Jurkat, Clone E6-1 (cell line): ENCODE data around the gene TWNK.

Experiments used
- DNase-seq: peaks from one replicate; pipeline ENCODE4 v3.0.0-alpha.2; 2011; ENCODE audit warnings: low read depth, low spot score
- H3K4me3 ChIP-seq: 2 replicates; pipeline ENCODE4 v1.5.1; 2011; ENCODE audit warnings: mild to moderate bottlenecking, low read length, control low read depth, moderate library complexity

Gene TWNK

GRCh38 chr10:101007099-101007711, 19.9 kb downstream of the TWNK start:
- no peak for DNase-seq
- H3K4me3 ChIP-seq: no peak overlapping the region

DNA sequence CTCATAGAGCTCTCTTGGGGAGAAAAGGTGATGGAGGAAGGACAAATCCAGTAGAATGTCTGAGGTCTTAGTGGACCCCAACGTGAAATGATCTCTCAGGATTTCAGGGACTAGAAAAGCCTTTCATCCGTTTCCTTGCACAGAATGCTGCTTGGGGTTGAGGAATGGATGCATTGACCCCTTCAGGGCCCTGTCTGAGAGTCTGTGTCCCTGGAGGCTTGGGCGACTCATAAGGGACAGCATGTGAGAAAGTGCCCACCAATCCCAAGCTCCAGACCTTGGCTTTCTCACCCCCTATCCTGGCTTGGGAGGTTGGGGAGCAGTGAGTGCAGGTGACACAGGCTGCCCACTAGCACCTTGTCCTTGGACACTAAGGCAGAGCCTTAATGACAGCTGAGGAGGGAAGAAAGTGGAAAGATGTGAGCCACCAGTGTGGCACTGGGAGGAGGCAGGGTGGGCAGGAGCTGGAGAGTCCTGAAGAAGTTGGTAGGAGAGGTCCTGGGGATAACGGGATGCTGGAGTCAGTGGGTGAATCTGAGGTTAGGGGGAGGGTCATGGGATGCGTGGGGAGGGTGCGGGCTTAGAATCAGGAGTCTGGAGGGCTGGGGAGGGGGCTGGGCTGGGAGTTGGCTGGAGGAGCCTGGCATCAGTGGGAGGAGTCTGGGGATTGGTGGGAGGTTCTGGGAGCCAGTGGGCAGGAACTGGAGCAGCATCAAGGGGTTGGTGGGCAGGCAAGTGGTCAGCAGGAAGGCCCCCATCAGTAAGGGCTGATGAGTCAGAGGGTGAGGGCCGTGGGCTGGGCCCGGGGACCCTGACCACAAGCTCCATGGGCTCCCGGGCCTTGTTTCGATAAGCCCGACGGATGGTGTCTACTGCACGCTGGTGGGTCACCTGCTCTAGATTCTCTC, 20.8 kb downstream of the TWNK start:
- no peak overlapping the region for H3K4me3 ChIP-seq
- no peak for DNase-seq

- H3K4me3 ChIP-seq: no peak overlapping the region
- no peak for DNase-seq
Measured at GRCh38 chr10:101008823-101009423, 21.6 kb downstream of the TWNK start.

- no peak overlapping the region for H3K4me3 ChIP-seq
- DNase-seq: no peak
Measured at GRCh38 chr10:101010329-101010728, 23.0 kb downstream of the TWNK start.

DNA sequence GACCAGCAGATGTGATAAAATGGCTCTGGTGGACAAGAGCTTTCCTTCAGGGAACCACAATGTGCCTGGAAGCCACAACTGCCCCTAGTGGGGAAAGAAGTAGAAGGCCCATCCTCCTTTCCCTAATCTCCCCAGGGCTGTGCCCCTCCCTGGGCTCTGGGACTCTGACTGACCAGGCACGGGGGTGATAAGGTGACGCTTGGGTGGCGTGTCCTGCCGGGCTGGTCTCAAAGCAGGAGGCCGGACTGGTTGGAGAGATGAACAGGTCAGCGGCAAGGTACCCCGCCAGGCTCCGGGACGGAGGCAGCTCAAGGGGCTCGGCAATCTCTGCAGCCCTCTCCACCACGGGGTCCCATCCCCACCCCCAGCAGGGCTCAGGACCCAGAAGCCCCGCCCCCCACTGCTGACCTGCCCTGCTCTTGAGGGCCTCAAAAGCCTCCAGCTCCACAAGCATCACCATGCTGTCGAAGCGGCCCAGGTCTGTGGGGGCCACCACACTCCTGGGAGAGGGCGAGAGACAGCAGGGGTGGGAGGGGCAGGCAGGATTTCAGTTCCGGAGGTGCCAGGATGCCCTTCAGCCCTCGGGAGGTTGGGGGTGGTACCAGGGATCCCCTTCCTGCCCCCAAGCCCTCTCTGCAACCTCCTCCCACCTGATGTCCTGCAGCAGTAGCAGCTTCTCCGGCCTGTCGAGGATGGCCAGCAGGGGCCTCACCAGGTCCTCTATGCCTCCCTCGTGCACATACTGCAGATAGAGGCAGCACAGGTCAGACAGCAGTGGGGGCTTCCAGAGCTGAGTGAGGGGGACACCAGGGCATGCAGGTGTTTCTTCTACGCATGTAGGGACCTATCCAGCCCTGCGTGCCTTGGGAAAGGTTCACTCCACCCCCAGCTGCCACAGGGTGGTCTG, 24.4 kb downstream of the TWNK start:
- H3K4me3 ChIP-seq: no peak overlapping the region
- no peak for DNase-seq

DNA sequence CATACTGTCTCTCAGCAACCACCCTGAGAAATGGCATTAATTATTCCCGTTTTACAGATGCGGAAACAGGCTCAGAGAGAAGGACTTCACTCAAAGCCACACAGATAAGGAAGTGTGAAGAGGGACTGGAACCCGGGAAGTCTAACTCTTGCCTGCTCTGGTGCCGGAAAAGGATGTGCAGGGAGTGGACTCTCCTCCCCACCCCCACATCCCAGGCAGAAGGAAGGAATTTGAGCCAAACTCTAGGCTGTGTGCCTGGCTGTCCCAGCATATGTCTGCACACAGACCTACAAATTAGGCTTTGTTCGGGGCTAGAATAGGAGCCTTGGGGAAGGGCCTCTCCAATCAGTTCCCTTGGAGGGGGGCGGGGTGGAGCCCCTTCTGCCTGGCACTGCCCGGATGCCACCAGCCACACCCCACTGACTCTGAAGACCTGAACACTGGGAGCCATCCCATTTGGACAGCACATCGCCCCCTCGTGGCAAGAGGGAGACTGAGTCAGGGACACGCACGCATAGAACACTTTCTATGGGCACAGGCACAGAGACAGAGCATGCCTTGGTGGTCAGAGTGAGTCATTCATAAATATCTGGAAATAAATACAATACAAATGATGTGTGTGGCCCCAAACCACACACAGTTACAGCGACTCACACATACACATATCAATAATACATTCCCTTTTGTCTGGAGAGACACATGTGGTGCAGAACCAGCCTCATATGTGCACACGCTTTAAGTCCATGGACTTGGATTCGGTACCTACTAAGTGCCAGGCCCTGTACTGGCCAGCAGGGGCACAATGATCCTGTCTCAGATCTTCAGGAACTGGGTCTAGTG, 25.4 kb downstream of the TWNK start:
- DNase-seq: peak; percentile 67
- no peak overlapping the region for H3K4me3 ChIP-seq

DNA sequence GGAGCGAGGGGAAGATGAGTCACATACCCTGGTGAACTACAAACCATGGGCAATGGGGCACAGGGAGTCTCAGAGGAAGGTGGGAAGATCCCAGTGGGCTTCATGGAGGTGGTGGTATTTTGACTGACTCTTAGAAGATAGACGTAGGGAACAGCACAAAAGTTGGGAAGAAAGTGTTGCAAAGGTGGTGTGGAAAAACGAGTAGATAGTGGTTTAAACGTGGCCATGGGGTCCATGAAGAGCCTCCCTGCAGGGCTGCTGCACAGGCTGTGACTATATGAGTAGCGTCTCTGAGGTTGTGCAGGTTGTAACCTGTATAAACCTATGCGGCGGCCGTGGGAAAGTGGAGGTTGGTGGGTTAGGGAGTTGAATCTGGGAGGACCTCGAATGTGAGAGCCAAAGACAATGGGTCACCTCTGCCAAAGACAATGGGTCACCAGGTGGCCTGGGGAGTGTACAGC, 26.1 kb downstream of the TWNK start:
- no peak overlapping the region for H3K4me3 ChIP-seq
- DNase-seq: no peak

DNA sequence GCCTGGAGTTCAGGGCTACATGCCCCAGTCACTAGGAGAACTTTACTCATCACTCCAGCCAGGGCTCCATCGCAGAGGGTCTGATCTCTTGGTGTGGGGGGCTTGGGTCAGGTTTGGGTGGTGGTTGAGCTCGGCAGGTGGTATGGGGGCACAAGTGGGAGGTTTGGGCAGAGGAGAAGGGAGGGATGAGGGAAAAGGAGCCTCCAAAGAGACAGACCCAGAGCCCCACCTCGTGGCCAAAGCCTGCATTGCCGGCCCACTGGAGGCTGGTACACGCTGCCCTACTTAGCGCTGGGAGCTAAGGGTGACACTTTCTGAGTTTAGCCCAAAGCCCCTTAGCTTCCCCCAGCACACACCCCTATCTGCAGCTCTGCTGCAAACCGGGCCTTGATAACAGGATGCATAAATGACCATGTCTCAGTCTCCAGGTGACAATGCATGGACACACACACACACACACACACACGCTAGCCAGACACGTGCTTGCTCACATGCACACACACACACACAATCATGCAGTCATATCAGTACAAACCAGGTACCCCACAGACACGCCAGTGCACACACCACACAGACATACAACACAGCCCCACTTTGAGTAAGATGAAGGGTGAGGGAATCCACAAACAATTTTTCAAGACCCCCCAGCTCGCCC, 27.0 kb downstream of the TWNK start:
- no peak overlapping the region for H3K4me3 ChIP-seq
- peak; percentile 23 for DNase-seq

GRCh38 chr10:101014966-101015581, 27.7 kb downstream of the TWNK start:
- no peak for DNase-seq

GRCh38 chr10:101015582-101015973, 28.2 kb downstream of the TWNK start:
- H3K4me3 ChIP-seq: no peak overlapping the region
- no peak for DNase-seq

More at GRCh38 chr10:101014966-101015581, 27.7 kb downstream of the TWNK start:
- H3K4me3 ChIP-seq: no peak overlapping the region

DNA sequence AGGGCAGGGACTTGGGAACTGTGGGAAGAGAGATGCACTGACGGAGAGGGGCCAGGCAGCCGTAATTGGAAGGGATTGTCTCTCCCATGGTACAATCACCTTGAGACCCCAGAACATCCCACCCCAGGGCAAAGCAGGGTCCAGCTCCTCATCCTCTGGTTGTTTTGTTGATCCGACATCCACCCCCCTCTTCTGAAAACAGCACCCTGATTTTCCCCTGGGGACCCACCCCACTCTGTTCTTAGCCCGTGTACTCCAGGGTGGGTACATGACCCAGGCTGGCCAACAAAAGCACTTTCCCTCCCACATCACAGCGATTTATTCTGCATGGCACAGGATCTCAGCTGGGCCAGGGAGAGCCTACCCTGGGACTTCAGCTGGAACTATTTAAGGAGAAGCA, 29.5 kb downstream of the TWNK start:
- no peak for DNase-seq
- no peak overlapping the region for H3K4me3 ChIP-seq

GRCh38 chr10:101018118-101018599, 30.8 kb downstream of the TWNK start:
- H3K4me3 ChIP-seq: no peak overlapping the region

GRCh38 chr10:101018600-101019439, 31.5 kb downstream of the TWNK start:
- H3K4me3 ChIP-seq: no peak overlapping the region
- DNase-seq: no peak

More at GRCh38 chr10:101018118-101018599, 30.8 kb downstream of the TWNK start:
- no peak for DNase-seq

DNA sequence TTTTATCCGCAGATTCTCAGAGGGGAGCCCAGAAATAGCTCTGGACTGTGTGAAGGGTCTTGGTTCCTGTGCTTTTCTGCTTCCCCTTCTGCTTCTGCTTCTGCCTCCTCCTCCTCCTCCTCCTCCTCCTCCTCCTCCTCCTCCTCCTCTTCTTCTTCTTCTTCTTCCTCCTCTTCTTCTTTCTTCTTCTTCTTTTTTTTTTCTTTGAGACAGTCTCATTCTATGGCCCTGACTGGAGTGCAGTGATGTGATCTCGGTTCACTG, 32.0 kb downstream of the TWNK start:
- DNase-seq: no peak
- H3K4me3 ChIP-seq: no peak overlapping the region

DNA sequence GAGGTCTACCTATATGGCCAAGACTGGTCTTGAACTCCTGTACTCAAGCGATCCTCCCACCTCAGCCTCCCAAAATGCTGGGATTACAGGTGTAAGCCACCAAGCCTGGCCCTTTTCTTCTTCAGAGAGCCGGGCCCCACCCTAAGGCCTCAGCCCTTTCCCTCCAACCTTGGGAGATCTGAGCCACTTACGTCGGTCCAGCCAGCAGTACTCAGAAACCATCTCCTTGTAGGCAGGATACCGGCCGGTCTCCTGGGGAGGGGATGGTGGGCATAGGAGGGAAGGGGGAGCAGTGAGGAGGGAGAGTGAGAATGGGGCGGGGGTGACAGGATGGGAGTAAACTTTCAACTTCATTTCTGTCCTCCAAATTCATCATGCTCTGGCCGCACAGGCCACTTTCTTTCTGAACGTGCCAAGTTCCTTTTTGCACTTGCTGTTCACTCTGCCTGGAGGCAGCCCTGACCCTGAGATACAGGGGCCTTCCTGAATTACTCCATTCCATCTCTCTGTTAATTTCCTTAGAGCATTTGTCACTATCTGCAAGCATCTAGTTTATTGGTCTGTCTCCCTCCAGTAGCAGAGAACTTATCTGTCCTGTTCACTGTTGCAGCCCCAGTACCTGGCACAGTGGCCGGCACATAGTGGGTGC, 33.2 kb downstream of the TWNK start:
- H3K4me3 ChIP-seq: no peak overlapping the region
- DNase-seq: no peak

GRCh38 chr10:101021239-101021638, 33.9 kb downstream of the TWNK start:
- no peak overlapping the region for H3K4me3 ChIP-seq

More at GRCh38 chr10:101021239-101021638, 33.9 kb downstream of the TWNK start:
- no peak for DNase-seq
